ENCODE data around the gene ANKLE1.

ANKLE1 gene, protein sequence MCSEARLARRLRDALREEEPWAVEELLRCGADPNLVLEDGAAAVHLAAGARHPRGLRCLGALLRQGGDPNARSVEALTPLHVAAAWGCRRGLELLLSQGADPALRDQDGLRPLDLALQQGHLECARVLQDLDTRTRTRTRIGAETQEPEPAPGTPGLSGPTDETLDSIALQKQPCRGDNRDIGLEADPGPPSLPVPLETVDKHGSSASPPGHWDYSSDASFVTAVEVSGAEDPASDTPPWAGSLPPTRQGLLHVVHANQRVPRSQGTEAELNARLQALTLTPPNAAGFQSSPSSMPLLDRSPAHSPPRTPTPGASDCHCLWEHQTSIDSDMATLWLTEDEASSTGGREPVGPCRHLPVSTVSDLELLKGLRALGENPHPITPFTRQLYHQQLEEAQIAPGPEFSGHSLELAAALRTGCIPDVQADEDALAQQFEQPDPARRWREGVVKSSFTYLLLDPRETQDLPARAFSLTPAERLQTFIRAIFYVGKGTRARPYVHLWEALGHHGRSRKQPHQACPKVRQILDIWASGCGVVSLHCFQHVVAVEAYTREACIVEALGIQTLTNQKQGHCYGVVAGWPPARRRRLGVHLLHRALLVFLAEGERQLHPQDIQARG

GRCh38 chr19:17281391-17282304 lies at the start of gene ANKLE1:
Gene ANKLE1 (plus strand): TSS chr19:17281901. CDS start chr19:17281921, 20 bp downstream.
- no peak for DNase-seq

- DNase-seq: no peak
Observed at GRCh38 chr19:17232258-17232657, 49.4 kb upstream of the ANKLE1 start.

GRCh38 chr19:17234911-17235299 lies 46.8 kb upstream of the ANKLE1 start:
- no peak for DNase-seq

DNA sequence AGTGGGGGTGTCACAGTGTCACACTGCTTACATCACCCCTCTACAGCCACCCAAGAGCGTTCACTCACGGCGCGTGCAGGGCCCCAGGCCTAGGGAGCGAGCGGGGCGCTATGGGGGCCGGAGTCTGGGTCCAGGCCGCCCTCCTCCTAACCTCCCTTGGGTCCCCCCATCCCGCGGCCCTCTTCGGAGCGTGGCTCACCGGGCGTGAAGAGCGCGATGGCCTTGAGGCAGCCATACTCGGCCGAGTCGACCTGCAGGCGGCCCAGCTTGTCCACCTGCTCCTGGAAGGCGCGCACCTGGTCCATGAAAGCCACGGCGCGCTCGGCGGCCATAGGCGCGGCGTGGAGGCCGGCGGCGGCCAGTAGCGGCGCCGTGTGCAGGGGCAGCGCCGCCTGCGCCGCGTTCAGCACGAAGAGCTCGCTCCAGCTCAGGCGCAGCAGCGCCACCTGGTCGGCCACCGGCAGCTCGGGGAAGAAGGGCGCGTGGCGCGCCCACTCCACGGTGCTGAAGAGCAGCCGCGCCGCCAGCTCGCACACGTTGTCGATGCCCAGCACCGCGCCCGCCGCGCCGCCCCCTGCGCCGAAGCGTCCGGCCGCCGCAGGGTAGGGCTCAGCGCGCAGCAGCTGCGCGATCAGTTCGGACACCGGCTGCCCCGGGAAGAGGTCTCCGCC lies 46.3 kb upstream of the ANKLE1 start:
- peak; percentile 35 for DNase-seq

DNA sequence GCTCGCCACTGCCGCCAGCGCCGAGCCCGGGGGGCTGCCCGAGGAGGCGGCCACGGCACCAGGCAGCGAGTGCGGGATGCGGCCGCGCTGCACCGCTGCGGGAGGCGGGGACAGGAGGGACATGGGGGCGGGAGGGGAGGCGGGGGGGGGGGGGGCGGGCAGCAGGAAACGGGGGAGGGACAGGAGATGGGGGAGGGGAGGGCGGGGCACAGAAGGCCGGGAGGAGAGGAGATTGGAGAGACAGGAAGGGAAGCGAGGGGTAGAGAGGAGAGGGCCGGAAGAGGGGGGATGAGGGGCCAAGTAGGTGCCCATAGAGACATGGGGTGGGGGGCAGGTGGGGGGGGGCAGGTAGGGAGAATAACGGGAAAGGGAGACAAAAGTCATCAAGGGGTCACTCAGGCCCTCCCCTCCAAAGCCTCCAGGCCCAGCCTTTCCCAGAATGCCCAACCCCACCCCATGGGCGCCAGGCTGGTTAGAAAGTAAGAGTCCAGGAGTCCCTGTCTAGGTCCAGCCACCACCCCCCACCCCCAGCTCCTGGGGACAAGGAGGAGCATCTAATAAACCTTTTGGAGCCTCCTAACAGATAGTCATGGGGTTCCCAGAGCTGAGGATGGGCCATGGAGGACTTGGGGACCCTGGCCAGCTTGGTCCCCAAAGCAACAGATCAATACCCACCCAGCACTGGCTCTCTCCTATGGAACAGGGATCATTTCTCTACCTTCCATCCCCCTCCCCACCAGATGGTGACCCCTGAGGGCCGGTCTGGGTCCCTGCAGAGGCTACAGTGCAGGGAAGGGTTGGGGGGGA lies 45.5 kb upstream of the ANKLE1 start:
- DNase-seq: no peak

GRCh38 chr19:17236811-17237543 lies 44.7 kb upstream of the ANKLE1 start:
- no peak for DNase-seq

DNA sequence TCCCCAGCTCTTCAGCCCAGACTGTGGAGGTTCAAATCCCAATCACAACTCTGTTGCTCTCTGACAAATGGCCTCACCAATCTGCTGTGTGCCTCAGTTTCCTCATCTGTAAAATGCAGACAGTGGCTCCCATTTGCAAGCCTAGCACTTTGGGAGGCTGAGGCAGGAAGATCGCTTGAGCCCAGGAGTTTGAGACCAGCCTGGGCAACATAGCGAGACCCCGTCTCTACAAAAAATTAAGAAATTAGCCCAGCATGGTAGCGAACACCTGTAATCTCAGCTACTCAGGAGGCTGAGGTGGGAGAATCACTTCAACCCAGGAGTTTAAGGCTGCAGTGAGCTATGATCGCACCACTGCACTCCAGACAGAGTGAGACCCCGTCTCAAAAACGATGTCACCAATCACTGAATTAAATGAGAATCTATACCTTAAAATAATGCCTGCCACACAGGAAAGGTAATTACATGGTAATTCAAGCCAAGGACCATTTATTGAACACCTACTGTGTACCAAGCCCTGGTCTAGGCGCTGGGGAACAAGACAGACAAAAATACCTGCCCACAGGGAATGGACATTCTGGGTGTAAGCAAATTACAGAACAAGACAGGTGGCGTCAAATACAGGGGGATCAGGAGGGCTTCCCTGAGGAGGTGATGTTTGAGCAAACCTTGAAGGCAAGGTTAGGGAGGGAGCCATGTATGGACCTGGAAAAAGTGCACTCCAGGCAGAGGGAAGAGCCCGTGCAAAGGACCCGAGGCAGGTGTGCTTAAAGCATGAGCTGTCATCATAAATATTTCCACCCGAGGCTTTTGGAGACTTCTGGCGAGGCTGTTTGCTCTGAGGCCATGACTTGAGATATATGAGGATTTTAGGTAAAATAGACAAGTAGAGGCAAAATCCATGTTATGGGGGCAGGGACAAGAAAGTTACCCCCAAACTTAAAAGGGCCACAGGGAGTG lies 43.7 kb upstream of the ANKLE1 start:
- DNase-seq: no peak

- no peak for DNase-seq
Observed at GRCh38 chr19:17240062-17240752, 41.5 kb upstream of the ANKLE1 start.

- DNase-seq: no peak
Observed at GRCh38 chr19:17240826-17241399, 40.8 kb upstream of the ANKLE1 start.

DNA sequence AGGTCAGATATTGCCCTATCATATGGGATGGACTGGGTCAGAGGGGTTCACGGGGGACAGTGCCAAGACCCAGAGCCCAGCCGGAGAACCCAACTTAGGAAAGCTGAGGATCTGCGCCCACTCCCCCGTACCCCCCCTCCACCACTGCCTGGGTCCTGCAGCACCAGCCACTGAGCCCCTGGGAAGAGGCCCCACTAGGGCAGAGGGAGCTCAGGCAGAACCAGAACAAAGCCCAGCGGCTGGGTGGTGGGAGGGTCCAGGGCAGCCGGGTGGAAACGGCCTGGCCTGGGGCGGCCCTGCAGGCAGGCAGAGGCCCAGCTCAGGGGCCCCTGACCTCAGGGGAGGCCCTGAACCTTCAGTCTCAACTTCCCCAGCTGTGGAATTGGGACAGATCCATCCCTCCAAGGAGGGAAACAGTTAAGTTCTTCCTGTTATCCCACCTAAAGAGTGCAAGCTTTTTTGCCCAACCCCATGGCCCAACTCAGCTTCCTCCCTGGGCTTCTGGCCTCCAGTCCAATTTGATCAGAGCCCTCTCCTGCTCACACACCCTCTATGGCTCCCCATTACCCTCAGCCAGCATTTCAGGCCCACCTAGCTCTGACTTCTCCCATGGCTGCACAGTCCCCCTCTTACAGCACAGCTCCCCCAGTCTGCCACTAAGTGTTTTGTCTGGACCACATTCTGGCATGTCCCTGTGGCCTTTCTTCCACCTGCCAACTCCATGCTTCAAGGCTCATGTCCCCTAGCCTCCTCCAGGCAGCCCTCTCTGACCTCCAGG lies 39.1 kb upstream of the ANKLE1 start:
- no peak for DNase-seq

DNA sequence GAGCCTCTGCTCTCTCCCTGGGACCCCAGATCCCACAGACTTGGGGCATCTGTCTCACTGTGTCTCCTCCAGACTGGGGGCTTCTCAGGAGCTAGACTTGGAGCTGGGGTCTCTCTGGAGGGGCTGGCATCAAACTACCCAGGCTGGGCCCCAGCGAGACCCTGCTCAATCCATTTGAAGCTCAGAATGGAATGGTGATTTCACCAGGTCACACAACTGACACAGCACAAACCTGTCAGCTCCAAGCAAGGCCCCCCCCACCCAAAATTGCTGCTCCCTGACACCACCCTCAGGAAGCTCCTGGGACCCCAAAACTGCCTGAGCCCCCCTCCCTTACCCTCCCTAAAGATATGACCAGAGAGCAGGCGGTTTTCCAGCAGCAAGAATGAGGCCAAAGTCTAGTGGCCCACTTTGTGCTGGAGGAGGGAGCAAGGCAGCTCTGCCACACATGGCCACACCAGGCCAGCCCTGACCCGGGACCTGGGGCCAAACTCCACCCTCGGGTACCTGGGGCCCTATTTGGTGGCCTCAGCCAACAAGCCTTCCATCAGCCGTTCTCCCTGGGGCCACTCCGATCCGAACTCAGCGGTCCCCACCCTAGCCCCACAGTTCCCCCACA lies 38.4 kb upstream of the ANKLE1 start:
- no peak for DNase-seq

- DNase-seq: no peak
Observed at GRCh38 chr19:17243830-17244617, 37.7 kb upstream of the ANKLE1 start.

GRCh38 chr19:17244618-17245534 lies 36.8 kb upstream of the ANKLE1 start:
- DNase-seq: no peak

DNA sequence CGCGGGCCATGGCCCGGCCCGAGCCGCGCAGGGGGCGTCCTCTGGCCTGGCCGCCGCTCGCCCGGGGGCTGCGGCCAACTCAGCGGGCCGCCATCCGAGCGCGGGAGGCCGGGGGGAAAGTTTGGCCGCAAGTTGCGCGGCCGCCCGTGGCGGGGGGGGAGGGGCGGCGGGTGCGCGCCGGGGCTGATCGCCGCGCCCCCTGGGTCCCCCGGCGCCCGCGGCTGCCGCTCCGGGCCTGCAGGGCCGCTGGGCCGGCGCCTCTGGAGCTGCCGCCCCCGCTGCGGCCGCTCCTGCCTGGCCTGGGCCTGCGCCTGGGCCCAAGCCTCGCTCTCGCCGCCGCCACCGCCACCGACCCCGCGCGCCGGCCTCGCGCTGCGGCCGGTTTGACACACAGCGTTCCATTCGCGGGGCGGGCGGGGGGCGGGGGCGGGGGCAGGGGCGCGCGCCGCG lies 36.1 kb upstream of the ANKLE1 start, which contains the start of gene NR2F6:
TSS of gene NR2F6 (minus strand) at position 385 of the 450 bp plus-strand sequence. CDS start 699 bp downstream, outside the sequence.
- DNase-seq: no peak

- DNase-seq: no peak
Observed at GRCh38 chr19:17246681-17247425, 34.8 kb upstream of the ANKLE1 start.
